Fibroblast of the aortic adventitia (primary cell): ENCODE results near the gene COMTD1. TPM values are rescaled to one million over a fixed set of nuclear protein-coding genes. Genes with fewer than 3 reads are reported as not detected.

Experiments used
- DNase-seq: peaks from one replicate; pipeline ENCODE4 v3.0.0-alpha.2; 2010; ENCODE audit warnings: low read depth
- H3K4me3 ChIP-seq: 2 replicates; pipeline ENCODE4 v1.5.1; 2011; ENCODE audit warnings: low read depth, mild to moderate bottlenecking, control low read depth, low read length, moderate library complexity
- total RNA-seq: library from RNA; depleted of rRNA; stranded (reverse); fragments of >200 nt; gene quantifications from 2 replicates; pipeline ENCODE4 v1.2.3, GENCODE V29; 2012; ENCODE audit warnings: low replicate concordance
- TF ChIP-seq, protein P1 (sequence below): IDR thresholded peaks from 2 replicates; pipeline ENCODE4 v1.5.1; 2011; ENCODE audit warnings: mild to moderate bottlenecking, low read length, control low read depth, inconsistent platforms; ENCODE audit not compliant: insufficient read depth

COMTD1 gene
- total RNA-seq, 1 donor: 7.0 TPM

DNA sequence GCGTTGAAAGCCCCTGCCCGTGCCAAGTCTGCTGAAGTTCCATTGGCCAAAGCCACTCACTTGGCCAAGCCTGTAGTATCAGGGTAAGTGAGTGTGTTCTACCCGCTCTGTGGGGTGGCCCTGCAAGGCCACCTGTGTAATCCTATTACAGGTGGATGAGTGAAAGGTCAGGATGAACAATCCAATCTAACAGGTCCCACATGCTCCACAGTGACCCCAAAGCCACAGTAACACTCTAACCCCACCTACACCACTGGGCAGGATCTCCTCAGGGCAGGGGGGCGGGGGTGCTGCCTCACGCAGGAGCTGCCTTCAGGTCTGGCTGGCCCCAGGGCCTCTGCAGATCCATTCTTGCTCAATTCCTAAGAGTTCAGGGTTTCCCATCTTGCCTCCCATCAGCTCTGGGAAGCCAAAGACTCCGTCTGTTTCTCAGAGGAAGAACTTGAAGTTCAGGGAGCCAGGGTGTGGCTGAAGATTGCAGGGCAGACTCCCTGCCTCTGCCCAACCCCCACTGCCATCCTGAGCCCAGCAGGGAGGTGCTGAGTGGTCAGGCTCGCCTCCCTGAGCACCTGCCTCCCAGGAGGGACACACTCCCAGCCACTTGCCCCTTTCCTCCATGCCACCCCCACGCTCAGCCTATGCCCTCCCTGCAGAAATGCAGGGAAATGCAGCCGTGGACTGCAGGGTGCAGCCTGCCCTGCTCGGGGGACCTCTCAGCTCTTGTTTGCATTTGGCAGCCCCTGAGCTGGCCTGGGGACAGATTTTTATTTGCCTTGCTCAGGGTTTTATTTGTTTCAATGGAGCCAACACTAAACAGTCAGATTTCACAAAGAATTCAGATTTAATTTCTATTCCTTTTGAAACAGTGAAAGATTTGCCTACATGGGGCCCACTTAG lies 9.8 kb upstream of the COMTD1 start:
- no peak for DNase-seq
- TF ChIP-seq, protein P1, sequence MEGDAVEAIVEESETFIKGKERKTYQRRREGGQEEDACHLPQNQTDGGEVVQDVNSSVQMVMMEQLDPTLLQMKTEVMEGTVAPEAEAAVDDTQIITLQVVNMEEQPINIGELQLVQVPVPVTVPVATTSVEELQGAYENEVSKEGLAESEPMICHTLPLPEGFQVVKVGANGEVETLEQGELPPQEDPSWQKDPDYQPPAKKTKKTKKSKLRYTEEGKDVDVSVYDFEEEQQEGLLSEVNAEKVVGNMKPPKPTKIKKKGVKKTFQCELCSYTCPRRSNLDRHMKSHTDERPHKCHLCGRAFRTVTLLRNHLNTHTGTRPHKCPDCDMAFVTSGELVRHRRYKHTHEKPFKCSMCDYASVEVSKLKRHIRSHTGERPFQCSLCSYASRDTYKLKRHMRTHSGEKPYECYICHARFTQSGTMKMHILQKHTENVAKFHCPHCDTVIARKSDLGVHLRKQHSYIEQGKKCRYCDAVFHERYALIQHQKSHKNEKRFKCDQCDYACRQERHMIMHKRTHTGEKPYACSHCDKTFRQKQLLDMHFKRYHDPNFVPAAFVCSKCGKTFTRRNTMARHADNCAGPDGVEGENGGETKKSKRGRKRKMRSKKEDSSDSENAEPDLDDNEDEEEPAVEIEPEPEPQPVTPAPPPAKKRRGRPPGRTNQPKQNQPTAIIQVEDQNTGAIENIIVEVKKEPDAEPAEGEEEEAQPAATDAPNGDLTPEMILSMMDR: no peak
- H3K4me3 ChIP-seq: no peak overlapping the region

DNA sequence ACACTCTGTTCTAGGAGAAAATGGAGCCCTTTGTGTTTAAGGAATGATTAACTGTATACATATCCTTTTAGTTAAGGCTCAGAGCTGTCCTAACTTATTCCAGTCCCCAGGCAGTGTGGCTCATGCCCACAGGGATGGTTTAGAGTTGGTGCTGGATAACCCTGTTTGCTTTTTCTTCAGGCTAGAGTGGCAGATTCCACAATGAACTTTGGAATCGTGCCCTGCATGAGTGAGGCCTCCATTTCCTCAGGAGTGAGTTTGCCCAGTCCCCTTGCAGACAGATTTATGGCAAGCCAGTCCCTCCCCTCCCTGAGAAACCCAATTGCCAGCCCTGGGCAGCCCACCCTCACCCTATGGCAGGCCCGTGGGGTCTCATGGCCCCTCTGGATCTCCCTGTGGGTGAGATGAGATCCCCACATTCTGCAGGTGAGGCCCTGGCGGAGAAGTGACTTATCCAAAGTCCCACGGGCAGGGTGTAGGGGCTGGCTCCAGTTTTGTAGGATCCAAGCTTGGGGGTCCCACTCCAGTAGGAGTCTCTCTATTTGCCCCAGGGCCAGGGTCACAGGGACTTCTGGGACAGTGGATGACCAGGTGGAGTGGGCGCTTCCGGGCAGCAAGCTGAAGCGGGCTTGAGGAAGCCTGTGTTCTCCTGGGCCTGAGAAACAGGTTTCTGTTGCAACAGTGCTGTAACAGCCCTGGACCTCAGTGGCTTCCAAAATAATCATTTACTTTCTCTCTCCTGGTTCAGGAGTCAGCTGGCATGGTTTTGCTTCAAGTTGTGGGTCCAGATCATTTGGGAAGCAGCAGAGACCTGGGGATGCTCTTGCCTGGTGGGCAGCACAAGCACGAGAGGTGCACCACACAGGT lies 9.0 kb upstream of the COMTD1 start:
- H3K4me3 ChIP-seq: no peak overlapping the region
- TF ChIP-seq, protein P1: no peak
- no peak for DNase-seq

DNA sequence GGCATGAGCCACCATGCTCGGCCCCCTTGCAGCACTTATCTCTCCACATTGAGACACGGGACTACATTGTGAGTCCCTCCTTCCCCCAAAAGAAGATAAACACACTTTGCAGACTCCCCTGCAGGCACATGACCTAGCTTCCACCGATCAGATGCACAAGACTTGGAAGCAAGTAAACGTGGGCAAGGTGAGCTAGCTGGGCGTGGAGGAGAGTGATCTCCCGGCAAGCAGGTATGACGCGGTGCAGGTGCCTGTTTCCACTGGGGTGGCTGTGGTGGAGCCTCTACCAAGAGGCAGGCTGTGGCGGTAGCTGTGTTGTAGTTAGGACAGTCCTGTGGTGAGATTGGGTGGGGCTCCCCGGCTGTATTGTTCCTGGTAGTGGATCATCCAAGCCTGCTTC lies 7.7 kb upstream of the COMTD1 start:
- TF ChIP-seq, protein P1: no peak
- no peak overlapping the region for H3K4me3 ChIP-seq
- no peak for DNase-seq

DNA sequence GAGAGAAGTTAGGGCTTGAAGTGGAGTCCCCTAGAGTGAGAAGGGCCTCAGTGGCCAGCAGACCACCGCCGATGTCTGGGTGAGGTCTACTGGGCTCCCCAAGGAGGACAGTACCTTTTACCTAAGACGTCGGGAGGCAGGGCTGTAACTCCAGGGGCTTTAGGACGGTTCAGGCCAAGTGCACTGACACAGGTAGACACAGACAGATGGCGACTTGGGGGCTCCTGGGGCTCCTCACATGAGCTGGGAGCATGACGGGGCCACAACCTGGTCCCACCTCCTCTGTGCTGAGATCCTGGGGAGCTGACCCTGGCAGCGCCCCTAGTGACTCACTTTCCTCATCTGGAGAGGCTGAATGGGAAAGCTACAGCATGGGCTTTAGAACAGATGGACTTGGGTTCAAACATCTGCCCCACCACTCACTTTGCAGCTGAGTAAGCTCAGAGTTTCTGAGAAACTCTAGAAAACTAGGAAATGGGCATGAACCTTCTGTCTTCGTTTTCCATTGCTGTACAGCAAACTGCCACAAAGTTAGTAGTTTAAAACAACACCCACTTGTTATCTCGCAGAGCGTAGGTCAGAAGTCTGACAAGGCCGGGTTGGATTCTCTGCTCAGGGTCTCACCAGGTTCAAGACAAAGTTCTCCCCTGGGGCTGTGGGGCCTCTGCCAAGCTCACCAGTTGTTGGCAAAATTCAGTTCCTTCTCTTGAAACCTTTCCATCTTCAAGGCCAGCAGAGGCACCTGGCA lies 4.7 kb upstream of the COMTD1 start:
- no peak overlapping the region for H3K4me3 ChIP-seq
- TF ChIP-seq, protein P1: no peak
- DNase-seq: no peak

DNA sequence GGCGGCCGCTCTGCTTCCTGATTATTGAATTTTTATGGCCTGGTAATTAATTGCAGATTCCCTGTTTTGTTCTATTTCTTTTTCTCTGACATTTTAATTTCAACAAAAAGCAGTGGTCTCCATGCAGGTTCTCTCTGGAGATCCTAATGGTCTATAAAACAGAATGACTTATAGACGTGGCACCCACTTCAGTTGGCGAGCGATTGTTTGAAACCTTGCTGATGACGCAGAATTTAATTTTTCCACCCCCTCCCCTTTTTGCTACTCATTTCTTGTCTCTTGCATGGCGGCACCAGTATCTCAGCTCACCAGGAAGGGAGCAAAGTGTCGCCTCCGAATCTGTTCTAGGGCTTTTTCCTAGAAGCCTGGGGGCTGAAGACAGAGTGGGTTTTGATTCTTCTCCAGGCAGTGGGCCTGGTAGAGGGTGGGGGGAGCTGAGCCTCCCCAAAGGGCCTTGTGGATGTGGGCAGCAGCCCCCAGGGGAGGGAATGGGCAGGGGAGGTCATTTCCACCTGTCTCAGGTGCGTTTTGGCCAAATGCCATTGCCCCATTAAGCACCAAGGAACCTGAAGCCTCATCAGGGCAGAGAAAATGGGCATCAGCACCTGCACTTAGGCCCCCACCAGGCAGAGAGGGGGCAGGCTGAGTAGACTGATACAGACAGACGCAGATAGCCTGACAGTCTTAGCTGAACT lies 3.5 kb upstream of the COMTD1 start:
- DNase-seq: no peak
- no peak overlapping the region for H3K4me3 ChIP-seq
- TF ChIP-seq, protein P1: no peak
